COLO829 (cell line): ENCODE results near the gene INPP5D.
"Not testable (repeated sequence)": the region's sequence is repeated elsewhere in the genome, so short reads cannot be mapped to it uniquely, and the experiment has no call there.

Source experiments
- DNase-seq: peaks from one replicate; pipeline ENCODE4 v3.0.0; 2012; ENCODE audit warnings: low spot score

The INPP5D gene

DNA sequence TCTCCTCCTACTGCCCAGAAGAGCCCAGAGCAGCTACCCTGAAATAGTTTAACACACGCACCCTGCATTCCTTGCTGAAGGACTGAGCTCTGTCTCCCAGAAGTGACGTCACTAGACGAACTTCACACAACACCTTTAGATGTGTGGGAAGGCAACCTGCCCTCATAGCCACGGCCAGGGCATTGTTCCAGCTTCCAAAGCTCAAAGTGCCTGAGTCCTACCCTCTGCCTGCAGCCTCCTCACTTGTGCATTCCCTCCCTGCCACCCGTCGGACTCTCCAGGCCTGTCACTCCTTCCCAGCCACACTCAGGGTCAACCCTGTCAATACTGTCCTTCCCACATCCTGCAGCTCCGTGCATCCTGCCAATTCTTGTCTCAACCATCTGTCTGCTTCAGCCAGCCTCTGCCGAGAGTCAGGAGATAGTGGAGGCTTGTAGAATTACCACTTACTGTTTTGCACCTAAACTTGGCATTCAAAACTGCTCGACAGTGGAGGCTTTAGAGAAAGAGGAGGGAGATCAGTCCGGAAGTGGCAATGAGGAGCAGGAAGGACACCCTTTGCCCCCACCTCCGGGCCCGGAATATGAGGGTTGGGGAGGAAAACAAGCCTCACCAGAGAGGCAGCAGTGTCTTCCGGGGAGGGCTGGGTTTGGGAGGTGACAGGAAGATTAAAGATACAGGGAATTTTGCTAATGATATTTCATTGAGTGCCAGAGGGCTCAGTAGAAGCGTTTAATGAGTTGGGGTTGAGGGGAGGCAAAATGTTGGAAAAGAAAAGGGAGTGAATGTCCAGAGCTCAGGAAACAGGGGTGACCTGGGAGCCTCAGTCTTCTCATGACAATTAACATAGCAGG lies 119.1 kb downstream of the INPP5D start:
- DNase-seq: no peak

DNA sequence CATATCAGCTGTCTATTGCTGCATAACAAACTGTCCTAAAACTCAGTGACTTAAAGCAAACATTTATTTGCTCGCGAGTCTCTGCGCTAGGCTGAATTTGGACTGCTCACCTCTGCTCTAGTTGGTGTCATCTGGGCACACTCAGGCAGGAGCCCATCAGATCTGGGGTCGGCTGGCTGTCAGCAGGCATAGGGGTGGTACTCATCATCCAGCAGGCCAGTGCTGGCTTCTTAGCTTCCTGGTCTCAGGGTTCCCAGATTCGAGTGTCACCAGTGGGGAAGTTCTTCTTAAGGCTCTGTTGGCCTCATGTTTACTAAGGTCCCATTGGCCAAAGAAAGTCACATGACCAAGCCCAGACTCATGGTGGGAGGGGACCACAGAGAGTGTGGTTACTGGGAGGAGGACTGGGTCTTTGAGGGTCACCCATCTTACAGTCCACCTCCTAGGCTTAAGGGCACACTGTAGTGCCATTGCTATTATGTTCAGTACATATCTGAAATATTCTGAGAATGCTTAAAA lies 119.8 kb downstream of the INPP5D start:
- DNase-seq: no peak

DNA sequence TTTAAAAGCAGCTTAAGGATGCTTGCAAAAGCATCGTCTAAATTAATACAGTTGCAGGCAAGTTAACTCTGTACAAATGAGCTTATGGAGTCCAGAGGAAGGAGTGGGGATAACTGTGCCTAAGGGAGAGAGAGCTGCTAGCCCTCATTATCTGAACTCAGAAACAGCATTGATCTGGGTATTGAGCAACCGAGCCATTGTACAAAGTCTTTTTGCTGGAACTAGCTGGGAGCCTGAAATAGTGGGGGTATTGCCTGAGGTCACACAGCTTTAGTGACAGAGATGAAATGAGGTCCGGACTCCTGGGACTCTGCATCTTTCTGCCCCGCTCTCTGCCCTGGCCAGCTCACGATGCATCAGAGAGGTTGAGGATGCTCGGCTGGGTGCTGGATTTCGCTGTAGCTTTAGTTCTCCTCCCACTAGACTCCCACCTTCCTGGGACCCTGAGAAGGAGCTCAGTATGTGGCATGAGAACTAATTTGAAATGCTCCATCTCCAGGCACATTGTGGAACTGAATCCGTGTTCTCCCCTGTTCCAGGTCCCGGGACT lies 123.8 kb downstream of the INPP5D start:
- DNase-seq: no peak

GRCh38 chr2:233184669-233185068 lies 124.5 kb downstream of the INPP5D start:
- no peak for DNase-seq

DNA sequence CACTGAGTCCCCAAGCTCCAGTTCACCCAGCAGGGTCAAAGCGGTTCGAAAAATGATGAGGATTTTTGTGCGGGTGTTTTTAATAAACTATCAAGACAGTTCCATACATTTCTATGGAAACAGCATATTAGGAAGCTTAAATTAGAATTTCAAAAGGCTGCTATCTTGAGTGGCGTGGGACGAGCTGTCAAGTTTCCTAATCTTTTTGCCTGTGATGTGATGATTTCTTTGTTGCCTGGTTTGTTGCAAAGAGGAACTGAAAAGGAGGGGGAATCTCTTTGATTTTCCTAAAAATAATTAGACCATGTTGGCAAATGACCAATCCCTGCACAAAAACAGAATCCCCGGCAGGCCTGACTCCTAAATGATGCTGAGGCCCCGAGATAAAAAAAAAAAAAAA lies 125.2 kb downstream of the INPP5D start:
- DNase-seq: no peak

DNA sequence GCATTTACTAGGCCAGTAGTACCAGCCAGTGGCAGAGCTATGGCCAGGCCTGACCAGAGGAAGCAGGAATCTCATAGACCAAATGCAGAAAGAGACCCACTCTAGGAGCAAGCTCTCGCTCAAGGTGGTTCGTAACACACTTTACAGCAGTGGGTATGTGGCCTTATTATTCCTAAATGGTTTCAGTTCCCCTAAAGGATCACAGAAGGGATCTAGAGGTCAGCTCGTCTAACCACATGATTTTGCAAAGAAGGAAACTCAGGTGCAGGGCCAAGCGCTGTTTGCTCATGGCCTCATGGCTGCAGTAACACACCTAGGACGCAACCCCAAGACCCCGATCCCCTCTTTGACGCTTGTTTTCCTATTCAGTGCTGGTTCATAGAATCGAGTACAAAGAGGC lies 125.8 kb downstream of the INPP5D start:
- no peak for DNase-seq

- DNase-seq: no peak
Measured at GRCh38 chr2:233186851-233187250, 126.7 kb downstream of the INPP5D start.

DNA sequence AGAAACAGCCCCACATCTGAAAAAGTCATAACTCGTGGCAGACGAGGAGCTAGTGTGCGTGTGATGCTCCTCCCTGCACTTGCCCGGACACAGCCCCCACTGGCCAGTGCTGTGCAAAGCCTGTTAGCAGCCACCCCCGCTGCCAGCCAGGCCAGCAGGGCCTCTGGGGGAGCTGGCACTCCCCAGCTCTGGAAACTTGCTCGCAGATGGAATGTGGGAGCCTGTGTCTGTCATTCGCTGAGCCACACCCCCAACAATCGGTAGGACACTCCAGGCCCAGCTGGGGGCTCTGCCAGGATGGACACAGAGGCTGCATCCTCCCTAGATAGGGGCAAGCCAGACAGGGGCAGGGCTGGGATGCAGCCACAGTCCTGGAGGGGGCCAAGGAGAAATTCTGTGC lies 128.9 kb downstream of the INPP5D start:
- no peak for DNase-seq

DNA sequence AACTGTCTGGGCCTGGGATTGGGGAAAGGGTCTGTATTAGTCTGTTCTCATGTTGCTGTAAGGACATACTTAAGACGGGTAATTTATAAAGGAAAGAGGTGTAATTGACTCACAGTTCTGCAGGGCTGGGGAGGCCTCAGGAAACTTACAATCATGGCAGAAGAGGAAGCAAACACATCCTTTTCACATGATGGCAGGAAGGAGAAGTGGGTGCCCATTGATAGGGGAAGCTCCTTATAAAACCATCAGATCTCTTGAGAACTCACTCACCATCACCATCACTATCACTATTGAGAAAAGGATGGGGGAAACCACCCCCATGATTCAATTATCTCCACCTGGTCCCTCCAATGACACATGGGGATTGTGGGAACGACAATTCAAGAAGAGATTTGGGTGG lies 130.9 kb downstream of the INPP5D start:
- not testable (repeated sequence) for DNase-seq

DNA sequence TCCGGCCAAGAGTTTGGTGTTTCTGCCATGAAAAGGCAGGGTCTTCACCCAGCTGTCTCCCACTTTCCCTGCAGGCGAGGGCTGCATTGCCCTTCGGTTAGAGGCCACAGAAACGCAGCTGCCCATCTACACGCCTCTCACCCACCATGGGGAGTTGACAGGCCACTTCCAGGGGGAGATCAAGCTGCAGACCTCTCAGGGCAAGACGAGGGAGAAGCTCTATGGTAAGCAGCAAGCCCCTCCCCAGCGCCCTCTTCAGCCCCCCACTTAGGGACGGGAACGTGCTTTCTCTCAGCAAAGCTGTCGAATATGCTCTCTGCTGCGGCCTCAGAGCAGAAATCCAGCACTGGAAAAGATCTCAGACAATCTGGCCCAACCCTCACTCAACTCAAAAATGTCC lies 133.6 kb downstream of the INPP5D start:
- no peak for DNase-seq

DNA sequence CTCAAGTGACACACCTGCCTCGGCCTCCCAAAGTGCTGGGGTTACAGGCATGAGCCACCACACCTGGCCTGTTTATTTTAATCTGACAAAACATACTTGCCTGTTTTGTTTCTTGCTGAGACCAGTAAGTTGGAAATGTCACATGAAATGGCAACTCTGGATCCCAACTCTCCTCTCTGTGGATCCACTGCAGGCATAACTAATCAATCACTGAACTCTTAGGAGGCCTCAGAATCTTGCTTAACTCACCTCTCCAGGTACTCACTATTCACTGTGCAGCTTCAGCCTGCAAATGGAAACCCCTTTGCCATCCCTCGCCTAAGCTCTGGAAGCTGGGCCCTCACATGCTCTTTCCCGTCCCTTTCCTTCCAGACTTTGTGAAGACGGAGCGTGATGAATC lies 134.9 kb downstream of the INPP5D start:
- DNase-seq: no peak

GRCh38 chr2:233197022-233197421 lies 136.9 kb downstream of the INPP5D start:
- no peak for DNase-seq

- DNase-seq: no peak
Measured at GRCh38 chr2:233198026-233198425, 137.9 kb downstream of the INPP5D start.

DNA sequence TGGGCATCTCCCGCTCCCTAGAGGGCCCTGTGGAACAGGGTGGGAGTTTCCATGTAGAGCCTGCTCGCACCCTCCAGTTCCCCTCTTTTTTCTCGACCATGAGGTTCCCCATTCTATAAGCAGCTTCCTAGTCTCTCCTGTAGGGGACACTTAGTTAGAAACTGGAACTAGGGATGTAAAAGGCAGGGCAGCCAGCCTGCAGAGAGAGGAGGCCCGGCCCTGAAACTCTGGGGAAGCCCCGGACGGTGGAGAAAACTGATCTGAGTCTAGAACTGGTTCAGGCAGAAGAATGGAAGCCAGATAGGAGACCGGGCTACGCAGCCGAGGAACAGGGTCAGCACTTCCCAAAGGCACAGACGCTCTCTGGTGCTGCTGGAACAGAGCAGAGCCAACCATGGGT lies 139.7 kb downstream of the INPP5D start:
- DNase-seq: no peak

GRCh38 chr2:233200790-233201189 lies 140.6 kb downstream of the INPP5D start:
- DNase-seq: not testable (repeated sequence)

GRCh38 chr2:233201258-233202013 lies 141.3 kb downstream of the INPP5D start:
- DNase-seq: no peak

DNA sequence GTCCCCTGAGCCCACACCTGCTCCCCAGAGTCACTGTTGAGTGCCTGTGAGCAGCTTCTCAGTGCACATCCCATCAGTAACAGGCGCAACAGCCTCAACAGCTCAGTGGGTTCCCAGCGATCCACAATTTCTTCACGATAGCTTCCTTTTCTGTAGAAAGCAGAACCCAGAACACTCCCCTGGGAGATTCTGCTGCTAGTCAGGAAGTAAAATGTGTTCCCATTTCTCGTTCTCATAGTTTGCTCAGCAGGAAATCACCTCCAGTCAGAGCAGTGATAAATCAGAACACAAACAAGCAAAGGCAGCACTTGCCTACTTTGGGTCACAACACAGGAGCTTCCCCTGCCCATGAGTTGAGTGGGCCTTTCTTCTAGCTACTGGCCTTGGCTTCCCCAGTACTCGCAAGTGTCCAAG lies 142.4 kb downstream of the INPP5D start:
- DNase-seq: no peak

- no peak for DNase-seq
Measured at GRCh38 chr2:233203060-233203459, 142.9 kb downstream of the INPP5D start.

DNA sequence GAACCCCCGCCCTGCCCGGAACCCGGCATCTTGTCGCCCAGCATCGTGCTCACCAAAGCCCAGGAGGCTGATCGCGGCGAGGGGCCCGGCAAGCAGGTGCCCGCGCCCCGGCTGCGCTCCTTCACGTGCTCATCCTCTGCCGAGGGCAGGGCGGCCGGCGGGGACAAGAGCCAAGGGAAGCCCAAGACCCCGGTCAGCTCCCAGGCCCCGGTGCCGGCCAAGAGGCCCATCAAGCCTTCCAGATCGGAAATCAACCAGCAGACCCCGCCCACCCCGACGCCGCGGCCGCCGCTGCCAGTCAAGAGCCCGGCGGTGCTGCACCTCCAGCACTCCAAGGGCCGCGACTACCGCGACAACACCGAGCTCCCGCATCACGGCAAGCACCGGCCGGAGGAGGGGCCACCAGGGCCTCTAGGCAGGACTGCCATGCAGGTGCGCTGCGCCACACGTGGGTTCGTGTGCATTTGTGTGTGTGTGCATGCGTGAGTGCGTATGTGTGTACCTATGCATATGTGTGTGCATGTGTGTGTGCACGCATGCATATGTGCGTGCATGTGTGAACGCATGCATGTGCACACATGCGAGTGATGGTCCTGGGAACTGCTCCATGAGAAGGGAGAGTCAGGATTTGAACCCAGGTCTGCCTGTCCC lies 144.3 kb downstream of the INPP5D start:
- no peak for DNase-seq

GRCh38 chr2:233208382-233209116 lies 148.4 kb downstream of the INPP5D start:
- no peak for DNase-seq

DNA sequence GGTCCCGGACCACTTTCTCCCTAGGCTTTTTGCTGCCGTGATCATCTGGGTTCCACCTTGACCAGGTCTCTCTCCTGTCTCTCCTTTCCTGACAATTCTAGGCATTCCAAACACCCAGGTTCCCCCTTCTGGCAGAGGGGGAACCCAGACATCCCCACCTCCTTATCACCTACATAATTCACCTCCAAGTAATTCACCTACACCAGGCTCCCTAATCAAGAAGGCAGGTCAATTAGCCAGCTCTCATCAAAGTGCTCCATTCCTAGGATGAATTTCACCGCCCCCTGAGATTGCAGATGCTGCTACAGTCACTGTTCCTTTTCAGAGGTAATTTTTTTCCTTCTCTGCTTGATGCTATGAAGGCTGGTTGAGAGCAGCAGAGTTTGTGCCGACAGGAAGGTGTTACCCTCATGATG lies 149.0 kb downstream of the INPP5D start:
- no peak for DNase-seq
